HUES48 (cell line): ENCODE data around the gene SLCO3A1.

Experiments
- H3K27ac ChIP-seq: one replicate; pipeline ENCODE4 v1.7.0; 2013; ENCODE audit warnings: low read depth, low read length, inconsistent platforms
- H3K27me3 ChIP-seq: 2 replicates; pipeline ENCODE4 v1.6.1; 2013; ENCODE audit warnings: mild to moderate bottlenecking, low read length; ENCODE audit not compliant: control insufficient read depth, insufficient read depth
- H3K36me3 ChIP-seq: 2 replicates; pipeline ENCODE4 v1.6.1; 2013; ENCODE audit warnings: low read length; ENCODE audit not compliant: control insufficient read depth, insufficient read depth
- H3K4me1 ChIP-seq: 2 replicates; pipeline ENCODE4 v1.6.1; 2013; ENCODE audit warnings: mild to moderate bottlenecking, low read length; ENCODE audit not compliant: control insufficient read depth, insufficient read depth
- H3K4me3 ChIP-seq: 2 replicates; pipeline ENCODE4 v1.5.1; 2013; ENCODE audit warnings: mild to moderate bottlenecking, low read depth, low read length
- H3K9ac ChIP-seq: 2 replicates; pipeline ENCODE4 v1.6.1; 2013; ENCODE audit warnings: mild to moderate bottlenecking, low read depth, low read length, moderate library complexity
- H3K9me3 ChIP-seq: 2 replicates; pipeline ENCODE4 v1.6.1; 2013; ENCODE audit warnings: low read length; ENCODE audit not compliant: control insufficient read depth, insufficient read depth

Gene SLCO3A1

DNA sequence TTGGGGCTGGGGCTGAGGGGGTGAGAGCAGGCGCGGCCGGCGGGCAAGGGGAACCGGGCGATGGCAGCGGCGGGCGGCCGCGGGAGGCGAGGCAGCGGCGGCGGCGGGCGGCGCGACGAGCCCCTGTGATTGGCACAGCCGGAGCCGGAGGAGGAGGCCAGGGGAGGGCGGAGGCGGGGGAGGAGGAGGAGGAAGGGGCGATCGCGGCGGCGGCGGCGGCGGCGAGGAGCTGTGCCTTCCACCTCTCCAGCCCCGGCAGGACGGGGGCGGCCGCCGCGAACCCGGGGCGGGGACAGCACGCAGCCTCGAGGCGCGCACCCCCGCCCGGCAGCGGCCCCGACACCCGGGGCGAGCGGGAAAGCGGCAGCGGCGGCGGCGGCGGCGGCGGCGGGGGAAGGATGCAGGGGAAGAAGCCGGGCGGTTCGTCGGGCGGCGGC, at the start of gene SLCO3A1:
Gene SLCO3A1, plus strand, starts transcription at position 198 of the 437 bp plus-strand sequence.
- H3K4me3 ChIP-seq, result peak within 1 kb of the TSS; percentile 79
- peaks cover 13% of the 10 kb centered on the region for H3K27me3 ChIP-seq
- peak within 1 kb of the TSS; percentile 12 for H3K27ac ChIP-seq
- H3K4me1 ChIP-seq, result peaks cover 23% of the 10 kb centered on the region
- H3K36me3 ChIP-seq, result no peaks in the 10 kb centered on the region
- peak within 1 kb of the TSS; percentile 47; the same call in 1 of the 2 replicates for H3K9ac ChIP-seq
- no peaks in the 10 kb centered on the region for H3K9me3 ChIP-seq

- no peak overlapping the region for H3K4me3 ChIP-seq
- H3K27ac ChIP-seq, result no peak overlapping the region
- H3K9me3 ChIP-seq, result no peaks in the 10 kb centered on the region
- no peaks in the 10 kb centered on the region for H3K4me1 ChIP-seq
- H3K27me3 ChIP-seq, result no peaks in the 10 kb centered on the region
- no peaks in the 10 kb centered on the region for H3K36me3 ChIP-seq
- H3K9ac ChIP-seq, result no peak overlapping the region
Measured at GRCh38 chr15:91807122-91807521, 46.4 kb upstream of the SLCO3A1 start.

GRCh38 chr15:91813924-91814323, 39.6 kb upstream of the SLCO3A1 start:
- Histone ChIP-seq H3K4me3 (no peak overlapping the region), H3K9ac (no peak overlapping the region), H3K27ac (no peak overlapping the region), H3K27me3 (no peaks in the 10 kb centered on the region), H3K36me3 (no peaks in the 10 kb centered on the region), H3K4me1 (no peaks in the 10 kb centered on the region), H3K9me3 (peaks cover 7% of the 10 kb centered on the region; the same call in 1 of the 2 replicates)

DNA sequence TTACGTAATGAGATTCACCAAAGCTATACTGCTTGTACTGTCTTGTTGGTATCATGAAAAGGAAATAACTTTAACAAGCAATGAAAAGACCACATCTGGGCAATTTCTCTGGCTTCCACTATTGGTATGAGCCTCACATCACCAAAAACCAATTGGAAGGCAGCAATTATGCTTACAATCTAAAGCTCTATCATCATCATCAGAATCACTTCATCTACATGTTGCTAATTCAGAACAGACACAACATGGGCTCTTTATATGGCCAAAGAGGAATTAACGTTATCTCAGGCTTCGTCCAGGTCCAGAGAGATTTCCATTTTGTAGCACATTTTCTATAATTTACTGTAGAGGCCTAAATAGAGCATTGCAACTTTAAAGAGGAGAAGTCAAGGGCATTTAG, 36.6 kb upstream of the SLCO3A1 start:
- H3K4me3 ChIP-seq, result no peak overlapping the region
- no peak overlapping the region for H3K27ac ChIP-seq
- no peaks in the 10 kb centered on the region for H3K27me3 ChIP-seq
- peaks cover 7% of the 10 kb centered on the region; the same call in 1 of the 2 replicates for H3K9me3 ChIP-seq
- no peak overlapping the region for H3K9ac ChIP-seq
- no peaks in the 10 kb centered on the region for H3K36me3 ChIP-seq
- no peaks in the 10 kb centered on the region for H3K4me1 ChIP-seq

DNA sequence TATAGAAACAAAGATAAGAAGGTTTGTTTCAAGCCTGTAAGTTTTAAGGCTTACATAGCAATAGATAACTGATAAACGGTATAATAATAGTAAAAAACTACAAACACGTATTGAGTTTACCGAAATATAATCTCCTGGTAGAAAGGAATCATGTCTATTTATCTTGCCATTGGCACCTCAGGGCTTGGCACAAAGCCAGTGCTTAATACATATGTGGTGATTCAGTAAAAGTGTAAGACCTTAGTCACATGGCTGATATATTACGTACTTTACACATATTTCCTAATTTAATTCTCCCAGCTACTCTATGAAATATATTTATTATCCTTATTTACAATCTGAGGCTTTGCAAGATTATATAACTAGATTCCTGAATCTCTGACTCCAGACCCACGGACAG, 32.0 kb upstream of the SLCO3A1 start:
- Histone ChIP-seq H3K4me3 (no peak overlapping the region), H3K9ac (no peak overlapping the region), H3K27ac (no peak overlapping the region), H3K36me3 (no peaks in the 10 kb centered on the region), H3K4me1 (peaks cover 14% of the 10 kb centered on the region), H3K27me3 (no peaks in the 10 kb centered on the region), H3K9me3 (no peaks in the 10 kb centered on the region)

DNA sequence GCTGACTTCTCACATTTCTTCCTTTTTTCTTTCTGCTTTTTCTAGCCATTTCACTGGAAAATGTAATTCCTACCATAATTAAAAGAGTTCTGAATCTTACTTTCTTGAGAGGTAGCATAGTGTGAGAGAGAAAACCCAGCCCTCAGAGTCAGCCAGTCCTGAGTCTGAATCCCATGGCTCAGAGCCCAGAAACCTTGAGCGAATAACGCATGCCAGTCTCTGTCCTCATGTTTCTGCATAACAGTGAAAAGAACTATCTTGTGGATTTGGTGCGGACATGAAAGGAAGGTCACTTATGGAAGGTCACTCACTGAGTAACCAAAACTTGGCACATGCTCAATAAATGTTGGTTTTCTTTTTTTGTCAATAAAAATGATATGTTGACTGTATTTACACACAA, 29.3 kb upstream of the SLCO3A1 start:
- H3K4me3 ChIP-seq, result no peak overlapping the region
- no peaks in the 10 kb centered on the region for H3K9me3 ChIP-seq
- no peaks in the 10 kb centered on the region for H3K36me3 ChIP-seq
- no peaks in the 10 kb centered on the region for H3K27me3 ChIP-seq
- H3K27ac ChIP-seq, result no peak overlapping the region
- no peak overlapping the region for H3K9ac ChIP-seq
- peaks cover 14% of the 10 kb centered on the region for H3K4me1 ChIP-seq

- Histone ChIP-seq H3K27me3 (no peaks in the 10 kb centered on the region), H3K4me3 (no peak overlapping the region), H3K9ac (no peak overlapping the region), H3K4me1 (peaks cover 14% of the 10 kb centered on the region), H3K36me3 (no peaks in the 10 kb centered on the region), H3K27ac (no peak overlapping the region), H3K9me3 (no peaks in the 10 kb centered on the region)
Measured at GRCh38 chr15:91826443-91826842, 27.1 kb upstream of the SLCO3A1 start.

DNA sequence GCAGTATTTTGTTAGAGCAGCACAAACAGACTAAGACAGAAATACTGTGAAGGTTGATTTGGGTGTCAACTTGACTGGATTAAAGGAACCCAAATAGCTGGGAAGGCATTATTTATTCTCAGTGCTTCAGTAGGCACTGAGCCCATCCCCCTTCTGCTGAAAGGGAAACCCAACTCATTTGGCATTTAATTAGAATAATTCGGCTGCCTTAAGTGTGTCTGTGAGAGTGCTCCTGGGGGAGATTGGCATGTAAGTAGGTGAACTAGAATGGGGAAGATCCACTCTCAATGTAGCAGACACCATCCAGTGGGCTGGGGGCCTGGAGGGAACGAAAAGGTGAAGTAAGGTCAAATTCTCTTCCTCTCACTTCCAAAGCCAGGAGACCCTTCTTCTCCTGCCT, 20.5 kb upstream of the SLCO3A1 start:
- Histone ChIP-seq H3K27ac (no peak overlapping the region), H3K36me3 (no peaks in the 10 kb centered on the region), H3K9ac (no peak overlapping the region), H3K4me1 (no peaks in the 10 kb centered on the region), H3K4me3 (no peak overlapping the region), H3K27me3 (no peaks in the 10 kb centered on the region), H3K9me3 (no peaks in the 10 kb centered on the region)

GRCh38 chr15:91839867-91840266, 13.6 kb upstream of the SLCO3A1 start:
- H3K9me3 ChIP-seq, result no peaks in the 10 kb centered on the region
- H3K27me3 ChIP-seq, result no peaks in the 10 kb centered on the region
- no peak overlapping the region for H3K27ac ChIP-seq
- no peak overlapping the region for H3K4me3 ChIP-seq
- H3K9ac ChIP-seq, result no peak overlapping the region
- no peaks in the 10 kb centered on the region for H3K36me3 ChIP-seq
- peaks cover 23% of the 10 kb centered on the region for H3K4me1 ChIP-seq

- no peak overlapping the region for H3K9ac ChIP-seq
- no peaks in the 10 kb centered on the region for H3K9me3 ChIP-seq
- peaks cover 23% of the 10 kb centered on the region for H3K4me1 ChIP-seq
- no peaks in the 10 kb centered on the region for H3K27me3 ChIP-seq
- H3K27ac ChIP-seq, result no peak overlapping the region
- no peaks in the 10 kb centered on the region for H3K36me3 ChIP-seq
- H3K4me3 ChIP-seq, result no peak overlapping the region
Measured at GRCh38 chr15:91841861-91842260, 11.6 kb upstream of the SLCO3A1 start.

GRCh38 chr15:91844341-91844740, 9.2 kb upstream of the SLCO3A1 start:
- H3K27ac ChIP-seq, result no peak overlapping the region

GRCh38 chr15:91844928-91845327, 8.6 kb upstream of the SLCO3A1 start:
- Histone ChIP-seq H3K9ac (no peak overlapping the region), H3K9me3 (no peaks in the 10 kb centered on the region), H3K4me1 (peaks cover 8% of the 10 kb centered on the region), H3K4me3 (no peak overlapping the region), H3K27ac (no peak overlapping the region), H3K27me3 (no peaks in the 10 kb centered on the region), H3K36me3 (no peaks in the 10 kb centered on the region)

More at GRCh38 chr15:91844341-91844740, 9.2 kb upstream of the SLCO3A1 start:
- Histone ChIP-seq H3K4me3 (no peak overlapping the region), H3K9ac (no peak overlapping the region), H3K4me1 (peaks cover 14% of the 10 kb centered on the region), H3K9me3 (no peaks in the 10 kb centered on the region), H3K36me3 (no peaks in the 10 kb centered on the region), H3K27me3 (no peaks in the 10 kb centered on the region)
